HepG2 (cell line): ENCODE measurements around the gene MT1M. TPM values are rescaled to one million over a fixed set of nuclear protein-coding genes. Genes with fewer than 3 reads are reported as not detected.

ENCODE experiments used
- ATAC-seq: fragments of 200-7000 bp; cut with Tn5 transposase; 3 replicates; pipeline ENCODE4 v1.9.1; 2020; ENCODE audit warnings: mild to moderate bottlenecking, moderate library complexity
- BruUV-seq: library from RNA; stranded (reverse); fragments of 400-500 nt; replicated peaks from 2 replicates; lab custom pipeline; 2021; lab: Mats Ljungman, UMichigan
- CTCF ChIA-PET: fragments of 300-600 bp; formaldehyde crosslinking; extraction: SDS; loops from one replicate; lab custom pipeline; 2021; ENCODE audit warnings: low total read pairs, inconsistent platforms, low intra/inter-chr PET ratio; lab: Yijun Ruan, JAX
- POLR2A ChIA-PET: fragments of 350-600 bp; sonication (Branson Sonifier 250); formaldehyde crosslinking; loops from one replicate; lab custom pipeline; 2020; ENCODE audit warnings: antibody characterized with exemption, inconsistent platforms; lab: Yijun Ruan, JAX
- DNase-seq: peaks from one replicate; pipeline ENCODE4 v3.0.0-alpha.2; 2015; ENCODE audit warnings: low spot score
- FAIRE-seq: peaks from 3 replicates; lab custom pipeline; 2011; peaks lifted over from hg19 to GRCh38; lab: Jason Lieb, UNC
- H2AFZ ChIP-seq: one replicate; pipeline ENCODE4 v1.6.1; 2011; ENCODE audit warnings: low read length, inconsistent platforms
- H3K27ac ChIP-seq: fragments of 300-600 bp; 3 replicates; pipeline ENCODE4 v1.8.0; 2011; ENCODE audit warnings: mixed run types, mild to moderate bottlenecking, mixed read lengths, low read length, inconsistent platforms; ENCODE audit not compliant: insufficient read depth; ENCODE audit errors: extremely low read length
- H3K27me3 ChIP-seq, 2 experiments: fragments of 200-600 bp in 1 of 2; 2 replicates in 1 of 2; 3 replicates in 1 of 2; pipeline versions ENCODE4 v1.6.0 to v1.8.0; 2011; ENCODE audit warnings: low read length in 2 of 2, mild to moderate bottlenecking in 2 of 2, moderate library complexity in 2 of 2, inconsistent platforms in 1 of 2; ENCODE audit not compliant: insufficient read depth in 2 of 2, control insufficient read depth in 1 of 2
- H3K36me3 ChIP-seq, 2 experiments: fragments of 200-600 bp in 1 of 2; replicated peaks in 1 of 2; 2 replicates in 1 of 2; 3 replicates in 1 of 2; pipeline versions ENCODE4 v1.5.1 to v1.8.0; 2011; ENCODE audit warnings: low read length in 2 of 2, inconsistent platforms in 1 of 2; ENCODE audit not compliant: insufficient read depth in 2 of 2, control insufficient read depth in 1 of 2
- H3K4me1 ChIP-seq: 2 replicates; pipeline ENCODE4 v1.5.1; 2012; ENCODE audit warnings: low read length, inconsistent platforms; ENCODE audit not compliant: insufficient read depth
- H3K4me2 ChIP-seq: 2 replicates; pipeline ENCODE4 v1.6.0; 2011; ENCODE audit warnings: low read depth, low read length, inconsistent platforms
- H3K4me3 ChIP-seq, 3 experiments: fragments of 200-600 bp in 1 of 3; sonication (generic), shearing (Covaris generic) in 1 of 3; replicated peaks in 1 of 3; 2 replicates each; pipeline ENCODE4 v1.5.1; 2011 to 2016; ENCODE audit warnings: low read length in 3 of 3, inconsistent platforms in 2 of 3, low read depth in 2 of 3, mild to moderate bottlenecking in 2 of 3, control low read depth in 1 of 3, mixed read lengths in 1 of 3; ENCODE audit not compliant: insufficient read depth in 1 of 3
- H3K79me2 ChIP-seq: one replicate; pipeline ENCODE4 v1.6.1; 2011; ENCODE audit warnings: low read length, inconsistent platforms; ENCODE audit not compliant: insufficient read depth
- H3K9ac ChIP-seq: 2 replicates; pipeline ENCODE4 v1.6.0; 2011; ENCODE audit warnings: mild to moderate bottlenecking, low read depth, low read length, inconsistent platforms; ENCODE audit not compliant: insufficient read depth
- H3K9me3 ChIP-seq: 2 replicates; pipeline ENCODE4 v1.5.1; 2012; ENCODE audit warnings: mild to moderate bottlenecking, low read length
- H4K20me1 ChIP-seq: 2 replicates; pipeline ENCODE4 v1.6.0; 2011; ENCODE audit warnings: inconsistent platforms, mild to moderate bottlenecking, low read length, moderate library complexity; ENCODE audit not compliant: insufficient read depth
- CENPT ChIP-seq: sonication (generic); formaldehyde crosslinking; IDR thresholded peaks from 2 replicates; pipeline ENCODE4 v1.8.0; 2022; ENCODE audit warnings: low read depth, mild to moderate bottlenecking, moderate library complexity, missing genetic modification reagents
- GPBP1L1 ChIP-seq: sonication (generic); formaldehyde crosslinking; IDR thresholded peaks from 2 replicates; pipeline ENCODE4 v1.5.0; 2020; ENCODE audit warnings: mild to moderate bottlenecking, missing genetic modification reagents
- HNRNPL ChIP-seq: fragments of 200-400 bp; formaldehyde crosslinking; IDR thresholded peaks from 2 replicates; pipeline ENCODE4 v1.6.1; 2017; ENCODE audit warnings: mild to moderate bottlenecking, low read depth, low read length
- TOE1 ChIP-seq: sonication (generic); formaldehyde crosslinking; IDR thresholded peaks from 2 replicates; pipeline ENCODE4 v1.4.0; 2020; ENCODE audit warnings: mild to moderate bottlenecking, missing genetic modification reagents
- ZBTB4 ChIP-seq: sonication (generic); formaldehyde crosslinking; IDR thresholded peaks from 2 replicates; pipeline ENCODE4 v1.4.0; 2020; ENCODE audit warnings: missing genetic modification reagents, mild to moderate bottlenecking, borderline replicate concordance
- ZNF253 ChIP-seq: sonication (generic); formaldehyde crosslinking; IDR thresholded peaks from 2 replicates; pipeline ENCODE4 v1.8.0; 2022; ENCODE audit warnings: mild to moderate bottlenecking, missing genetic modification reagents, borderline replicate concordance
- WGBS: methylation state at CpG from one replicate; pipeline ENCODE4 v1.1.6; 2017; ENCODE audit warnings: low lambda C conversion rate; 5-methylcytosine and 5-hydroxymethylcytosine counted together
- in situ Hi-C: cut with HindIII; loops from 2 replicates; pipeline ENCODE4 v1.10.0; 2017; ENCODE audit warnings: low pct_unique_long_range_greater_than_20kb; ENCODE audit not compliant: extremely low pct_ligation_motif_present
- intact Hi-C: fragments of 100-400 bp; cut with micrococcal nuclease; formaldehyde crosslinking; loops from one replicate; pipeline ENCODE4 v1.10.0; 2022; ENCODE audit not compliant: unreplicated experiment
- polyA plus RNA-seq, 8 experiments: library from polyadenylated mRNA; depleted of rRNA in 3 of 8; stranded (reverse) in 7 of 8; unstranded in 1 of 8; fragments of >200 nt; fragmentation: Illumina TruSeq in 4 of 8; extraction: Trizol in 4 of 8; gene quantifications; 2 replicates each; pipeline versions ENCODE4 v1.2.1 to v1.2.3, GENCODE V29; 2011 to 2016; ENCODE audit warnings: low read depth in 4 of 8, missing spikeins in 1 of 8, mixed read lengths in 1 of 8; ENCODE audit not compliant: insufficient read depth in 1 of 8
- total RNA-seq, 5 experiments: library from RNA; depleted of rRNA; stranded (reverse); fragments of >200 nt; fragmentation: Illumina TruSeq; extraction: Trizol; gene quantifications; 2 replicates each; pipeline ENCODE4 v1.2.3, GENCODE V29; 2016; ENCODE audit warnings: low read depth in 1 of 5

The MT1M gene
- total and polyA plus RNA-seq, 2 of the 13 experiments (the other 11 are each of a cell fraction or from before 2014, with no cell fraction given), result 4.6 TPM; not detected in 1

- POLR2A ChIA-PET, result interaction anchor here (1.6 to 4.8 kb wide), 5 partner anchors 12 to 31 kb away, joined by 4 to 83 read pairs (median 10); partner anchors contain the start of genes MT1F and MT2A
These were observed 5.8 kb upstream of the MT1M start for GRCh38 chr16:56626685-56627084.

More at GRCh38 chr16:56626685-56627084, 5.8 kb upstream of the MT1M start:
- peaks cover 0 to 43% of the 10 kb centered on the region in 2 experiments; a peak in 4 of 5 replicates for H3K27me3 ChIP-seq
- H3K4me3 ChIP-seq, result peak overlapping the region; percentile 19 to 88 (median 72); a peak in 3 of 6 replicates
- 60% methylated on average over 7 of the region's 7 CpGs for WGBS
- intact Hi-C loops (loop anchor here (2.0 kb wide), 1 partner anchor 18 kb away; the partner anchor contains the start of gene MT2A), in situ Hi-C loops (no loop called here)
- no peaks in the 10 kb centered on the region for H3K36me3 ChIP-seq
- peak overlapping the region; percentile 97; the same call in 1 of the 2 replicates for H3K4me2 ChIP-seq
- no peaks in the 10 kb centered on the region for H4K20me1 ChIP-seq
- H3K4me1 ChIP-seq, result peaks cover 57% of the 10 kb centered on the region
- FAIRE-seq (no peak), DNase-seq (no peak), ATAC-seq (no peak)
- H3K9me3 ChIP-seq, result no peaks in the 10 kb centered on the region
- no TSS peak for BruUV-seq
- H3K27ac ChIP-seq, result no peak overlapping the region
- 0 out of 2 replicates have a peak, but pooled peaks have one; percentile 8 for TF ChIP-seq ZBTB4
- TF ChIP-seq TOE1 (CRISPR knock-in tag), result no peak
- TF ChIP-seq CENPT, result 0 out of 2 replicates have a peak, but pooled peaks have one; percentile 33
- 0 out of 2 replicates have a peak, but pooled peaks have one; percentile 49 for TF ChIP-seq HNRNPL
- no peak for TF ChIP-seq GPBP1L1 (CRISPR knock-in tag)
- TF ChIP-seq ZNF253 (CRISPR knock-in tag), result no peak
- no peaks in the 10 kb centered on the region for H3K79me2 ChIP-seq
- no peak overlapping the region for H3K9ac ChIP-seq
- H2AFZ ChIP-seq, result no peak overlapping the region
- CTCF ChIA-PET, result no interaction called here
